GM21381 (cell line): ENCODE data around the gene DMWD.
A peak's percentile ranks its signal among the peaks of the same experiment; 100 is the strongest.
"Not testable (repeated sequence)": the region's sequence is repeated elsewhere in the genome, so short reads cannot be mapped to it uniquely, and the experiment has no call there.

Experiments
- ATAC-seq: cut with Tn5 transposase; IDR thresholded peaks from one replicate; pipeline ENCODE4 v1.9.1; 2021; ENCODE audit warnings: mild to moderate bottlenecking, moderate library complexity; ENCODE audit not compliant: unreplicated experiment

The DMWD gene

GRCh38 chr19:45817010-45817724, 24.5 kb upstream of the DMWD start:
- ATAC-seq, result peak; percentile 78

GRCh38 chr19:45816236-45817009, 23.8 kb upstream of the DMWD start:
- no peak for ATAC-seq

GRCh38 chr19:45815481-45816216, 23.0 kb upstream of the DMWD start:
- no peak for ATAC-seq

- ATAC-seq, result no peak
Observed at GRCh38 chr19:45814851-45815480, 22.3 kb upstream of the DMWD start, which contains the start of gene RSPH6A. TSS of gene RSPH6A (minus strand) at chr19:45815308. CDS start at chr19:45815176, 132 bp downstream.

- ATAC-seq, result no peak
Observed at GRCh38 chr19:45814166-45814780, 21.6 kb upstream of the DMWD start.

- no peak for ATAC-seq
Observed at GRCh38 chr19:45812297-45812696, 19.7 kb upstream of the DMWD start.

- no peak for ATAC-seq
Observed at GRCh38 chr19:45809643-45810159, 17.1 kb upstream of the DMWD start.

GRCh38 chr19:45805719-45806118, 13.1 kb upstream of the DMWD start:
- ATAC-seq, result no peak

- no peak for ATAC-seq
Observed at GRCh38 chr19:45804959-45805230, 12.2 kb upstream of the DMWD start.

- no peak for ATAC-seq
Observed at GRCh38 chr19:45804140-45804958, 11.7 kb upstream of the DMWD start.

- ATAC-seq, result no peak
Observed at GRCh38 chr19:45801603-45802175, 9.0 kb upstream of the DMWD start.

GRCh38 chr19:45800070-45800553, 7.5 kb upstream of the DMWD start:
- no peak for ATAC-seq

GRCh38 chr19:45799541-45799940, 6.9 kb upstream of the DMWD start:
- ATAC-seq, result not testable (repeated sequence)

GRCh38 chr19:45798995-45799517, 6.4 kb upstream of the DMWD start:
- ATAC-seq, result no peak

- ATAC-seq, result no peak
Observed at GRCh38 chr19:45794627-45795026, 2.0 kb upstream of the DMWD start.

GRCh38 chr19:45793876-45794275, 1.2 kb upstream of the DMWD start:
- ATAC-seq, result no peak

- no peak for ATAC-seq
Observed at GRCh38 chr19:45793178-45793564, 526 bp upstream of the DMWD start.

GRCh38 chr19:45791744-45792469, 738 bp downstream of the DMWD start:
- ATAC-seq, result peak; percentile 30
